ENCODE data around the gene FNDC3B.
A peak's percentile ranks its signal among the peaks of the same experiment; 100 is the strongest.

The FNDC3B gene

GRCh38 chr3:172029425-172030098, 9.8 kb upstream of the FNDC3B start:
- Histone ChIP-seq H3K23ac (ENCODE audit: low read depth, low read length, poor library complexity) (no peak overlapping the region), H3K4me2 (ENCODE audit: insufficient read depth, low read length, poor library complexity, severe bottlenecking) (no peak overlapping the region), H3K4me1 (ENCODE audit: control insufficient read depth in 2 of 2, insufficient read depth in 1 of 2, low read depth in 1 of 2, low read length in 2 of 2) (no peaks in the 10 kb centered on the region), H2BK5ac (ENCODE audit: low read length) (no peak overlapping the region), H3K79me1 (ENCODE audit: low read depth, low read length) (no peaks in the 10 kb centered on the region), H4K91ac (ENCODE audit: low read depth, low read length, poor library complexity) (no peak overlapping the region), H3K14ac (ENCODE audit: low read length) (no peak overlapping the region), H3K27me3 (ENCODE audit: control insufficient read depth in 3 of 3, insufficient read depth in 3 of 3, low read depth in 1 of 3, low read length in 3 of 3) (no peaks in the 10 kb centered on the region), H3K4me3 (ENCODE audit: low read length in 2 of 2) (no peak overlapping the region), H2AFZ (ENCODE audit: low read length) (no peak overlapping the region), H3K18ac (ENCODE audit: low read length) (no peak overlapping the region), H2BK12ac (ENCODE audit: low read length) (no peak overlapping the region), H3K9me3 (replicated peaks in 1 of 2; ENCODE audit: control insufficient read depth in 2 of 2, insufficient read depth in 1 of 2, low read depth in 1 of 2, low read length in 2 of 2) (peaks cover 0 to 1% of the 10 kb centered on the region in 2 donors), H3K27ac (replicated peaks; ENCODE audit: low read length) (no peak overlapping the region), H4K8ac (ENCODE audit: low read depth, low read length) (no peak overlapping the region), H3K4ac (ENCODE audit: low read length) (no peak overlapping the region), H3K9ac (ENCODE audit: low read depth, low read length, poor library complexity) (no peak overlapping the region), H3K36me3 (replicated peaks in 1 of 2; ENCODE audit: control insufficient read depth in 2 of 2, insufficient read depth in 2 of 2, low read length in 2 of 2) (no peaks in the 10 kb centered on the region), H2AK5ac (ENCODE audit: low read depth, low read length) (no peak overlapping the region), H2BK120ac (ENCODE audit: low read depth, low read length) (no peak overlapping the region), H2BK15ac (ENCODE audit: low read length) (peak overlapping the region; percentile 67)
- WGBS, 2 donors (ENCODE audit: extremely low coverage in 2 of 2, insufficient read length in 2 of 2, insufficient replicate concordance in 1 of 2): no CpG with 5 or more reads among the region's 3 CpGs
- no peak for DNase-seq (ENCODE audit: low spot score)

GRCh38 chr3:172030181-172030580, 9.2 kb upstream of the FNDC3B start:
- Histone ChIP-seq H3K4ac (ENCODE audit: low read length) (no peak overlapping the region), H3K4me3 (ENCODE audit: low read length in 2 of 2) (no peak overlapping the region), H3K27ac (replicated peaks; ENCODE audit: low read length) (no peak overlapping the region), H2BK12ac (ENCODE audit: low read length) (no peak overlapping the region), H4K8ac (ENCODE audit: low read depth, low read length) (no peak overlapping the region), H2BK5ac (ENCODE audit: low read length) (no peak overlapping the region), H2AFZ (ENCODE audit: low read length) (no peak overlapping the region), H3K36me3 (replicated peaks in 1 of 2; ENCODE audit: control insufficient read depth in 2 of 2, insufficient read depth in 2 of 2, low read length in 2 of 2) (no peaks in the 10 kb centered on the region), H2AK5ac (ENCODE audit: low read depth, low read length) (no peak overlapping the region), H3K18ac (ENCODE audit: low read length) (no peak overlapping the region), H4K91ac (ENCODE audit: low read depth, low read length, poor library complexity) (no peak overlapping the region), H2BK120ac (ENCODE audit: low read depth, low read length) (no peak overlapping the region), H3K4me2 (ENCODE audit: insufficient read depth, low read length, poor library complexity, severe bottlenecking) (no peak overlapping the region), H2BK15ac (ENCODE audit: low read length) (no peak overlapping the region), H3K27me3 (ENCODE audit: control insufficient read depth in 3 of 3, insufficient read depth in 3 of 3, low read depth in 1 of 3, low read length in 3 of 3) (no peaks in the 10 kb centered on the region), H3K9ac (ENCODE audit: low read depth, low read length, poor library complexity) (no peak overlapping the region), H3K4me1 (ENCODE audit: control insufficient read depth in 2 of 2, insufficient read depth in 1 of 2, low read depth in 1 of 2, low read length in 2 of 2) (no peaks in the 10 kb centered on the region), H3K14ac (ENCODE audit: low read length) (no peak overlapping the region), H3K23ac (ENCODE audit: low read depth, low read length, poor library complexity) (no peak overlapping the region), H3K9me3 (replicated peaks in 1 of 2; ENCODE audit: control insufficient read depth in 2 of 2, insufficient read depth in 1 of 2, low read depth in 1 of 2, low read length in 2 of 2) (peaks cover 0 to 1% of the 10 kb centered on the region in 2 donors), H3K79me1 (ENCODE audit: low read depth, low read length) (no peaks in the 10 kb centered on the region)
- DNase-seq (ENCODE audit: low spot score): no peak
- WGBS, 2 donors (ENCODE audit: extremely low coverage in 2 of 2, insufficient read length in 2 of 2, insufficient replicate concordance in 1 of 2): no CpG with 5 or more reads among the region's 2 CpGs

GRCh38 chr3:172031996-172032395, 7.4 kb upstream of the FNDC3B start:
- no peak overlapping the region for H3K23ac ChIP-seq (ENCODE audit: low read depth, low read length, poor library complexity)
- peaks cover 0 to 1% of the 10 kb centered on the region in 2 donors for H3K9me3 ChIP-seq (replicated peaks in 1 of 2; ENCODE audit: control insufficient read depth in 2 of 2, insufficient read depth in 1 of 2, low read depth in 1 of 2, low read length in 2 of 2)
- no peak overlapping the region for H3K9ac ChIP-seq (ENCODE audit: low read depth, low read length, poor library complexity)
- no peaks in the 10 kb centered on the region for H3K36me3 ChIP-seq (replicated peaks in 1 of 2; ENCODE audit: control insufficient read depth in 2 of 2, insufficient read depth in 2 of 2, low read length in 2 of 2)
- no peak overlapping the region for H4K91ac ChIP-seq (ENCODE audit: low read depth, low read length, poor library complexity)
- H2AFZ ChIP-seq (ENCODE audit: low read length): no peak overlapping the region
- no CpG with 5 or more reads among the region's 3 CpGs for WGBS, 2 donors (ENCODE audit: extremely low coverage in 2 of 2, insufficient read length in 2 of 2, insufficient replicate concordance in 1 of 2)
- no peaks in the 10 kb centered on the region for H3K79me1 ChIP-seq (ENCODE audit: low read depth, low read length)
- DNase-seq (ENCODE audit: low spot score): no peak
- H2BK5ac ChIP-seq (ENCODE audit: low read length): no peak overlapping the region
- no peak overlapping the region for H3K14ac ChIP-seq (ENCODE audit: low read length)
- H2BK15ac ChIP-seq (ENCODE audit: low read length): no peak overlapping the region
- H2BK12ac ChIP-seq (ENCODE audit: low read length): no peak overlapping the region
- H2BK120ac ChIP-seq (ENCODE audit: low read depth, low read length): no peak overlapping the region
- no peaks in the 10 kb centered on the region for H3K4me1 ChIP-seq (ENCODE audit: control insufficient read depth in 2 of 2, insufficient read depth in 1 of 2, low read depth in 1 of 2, low read length in 2 of 2)
- H2AK5ac ChIP-seq (ENCODE audit: low read depth, low read length): no peak overlapping the region
- H3K27me3 ChIP-seq (ENCODE audit: control insufficient read depth in 3 of 3, insufficient read depth in 3 of 3, low read depth in 1 of 3, low read length in 3 of 3): no peaks in the 10 kb centered on the region
- H3K27ac ChIP-seq (replicated peaks; ENCODE audit: low read length): no peak overlapping the region
- no peak overlapping the region for H4K8ac ChIP-seq (ENCODE audit: low read depth, low read length)
- no peak overlapping the region for H3K18ac ChIP-seq (ENCODE audit: low read length)
- no peak overlapping the region for H3K4me3 ChIP-seq (ENCODE audit: low read length in 2 of 2)
- no peak overlapping the region for H3K4me2 ChIP-seq (ENCODE audit: insufficient read depth, low read length, poor library complexity, severe bottlenecking)
- H3K4ac ChIP-seq (ENCODE audit: low read length): no peak overlapping the region

GRCh38 chr3:172033396-172033795, 6.0 kb upstream of the FNDC3B start:
- H3K27ac ChIP-seq (replicated peaks; ENCODE audit: low read length): no peak overlapping the region
- H4K91ac ChIP-seq (ENCODE audit: low read depth, low read length, poor library complexity): no peak overlapping the region
- no peak overlapping the region for H2AFZ ChIP-seq (ENCODE audit: low read length)
- H2BK15ac ChIP-seq (ENCODE audit: low read length): no peak overlapping the region
- no peak overlapping the region for H3K4me2 ChIP-seq (ENCODE audit: insufficient read depth, low read length, poor library complexity, severe bottlenecking)
- no peak overlapping the region for H3K4ac ChIP-seq (ENCODE audit: low read length)
- H2BK12ac ChIP-seq (ENCODE audit: low read length): no peak overlapping the region
- no peak overlapping the region for H3K23ac ChIP-seq (ENCODE audit: low read depth, low read length, poor library complexity)
- H3K27me3 ChIP-seq (ENCODE audit: control insufficient read depth in 3 of 3, insufficient read depth in 3 of 3, low read depth in 1 of 3, low read length in 3 of 3): no peaks in the 10 kb centered on the region
- H2BK5ac ChIP-seq (ENCODE audit: low read length): no peak overlapping the region
- WGBS, 2 donors (ENCODE audit: extremely low coverage in 2 of 2, insufficient read length in 2 of 2, insufficient replicate concordance in 1 of 2): no CpG with 5 or more reads among the region's 2 CpGs
- peaks cover 0 to 1% of the 10 kb centered on the region in 2 donors for H3K9me3 ChIP-seq (replicated peaks in 1 of 2; ENCODE audit: control insufficient read depth in 2 of 2, insufficient read depth in 1 of 2, low read depth in 1 of 2, low read length in 2 of 2)
- no peak overlapping the region for H3K4me3 ChIP-seq (ENCODE audit: low read length in 2 of 2)
- H3K9ac ChIP-seq (ENCODE audit: low read depth, low read length, poor library complexity): no peak overlapping the region
- DNase-seq (ENCODE audit: low spot score): no peak
- H3K4me1 ChIP-seq (ENCODE audit: control insufficient read depth in 2 of 2, insufficient read depth in 1 of 2, low read depth in 1 of 2, low read length in 2 of 2): no peaks in the 10 kb centered on the region
- no peaks in the 10 kb centered on the region for H3K79me1 ChIP-seq (ENCODE audit: low read depth, low read length)
- no peaks in the 10 kb centered on the region for H3K36me3 ChIP-seq (replicated peaks in 1 of 2; ENCODE audit: control insufficient read depth in 2 of 2, insufficient read depth in 2 of 2, low read length in 2 of 2)
- H3K18ac ChIP-seq (ENCODE audit: low read length): no peak overlapping the region
- no peak overlapping the region for H4K8ac ChIP-seq (ENCODE audit: low read depth, low read length)
- no peak overlapping the region for H2BK120ac ChIP-seq (ENCODE audit: low read depth, low read length)
- H2AK5ac ChIP-seq (ENCODE audit: low read depth, low read length): no peak overlapping the region
- no peak overlapping the region for H3K14ac ChIP-seq (ENCODE audit: low read length)
